TTC549 (cell line): ENCODE data around the gene IFNAR2.
"Not testable (repeated sequence)": the region's sequence is repeated elsewhere in the genome, so short reads cannot be mapped to it uniquely, and the experiment has no call there.

Experiments
- FAIRE-seq: peaks from 2 replicates; lab custom pipeline; 2012; peaks lifted over from hg19 to GRCh38; lab: Jason Lieb, UNC

Gene IFNAR2

DNA sequence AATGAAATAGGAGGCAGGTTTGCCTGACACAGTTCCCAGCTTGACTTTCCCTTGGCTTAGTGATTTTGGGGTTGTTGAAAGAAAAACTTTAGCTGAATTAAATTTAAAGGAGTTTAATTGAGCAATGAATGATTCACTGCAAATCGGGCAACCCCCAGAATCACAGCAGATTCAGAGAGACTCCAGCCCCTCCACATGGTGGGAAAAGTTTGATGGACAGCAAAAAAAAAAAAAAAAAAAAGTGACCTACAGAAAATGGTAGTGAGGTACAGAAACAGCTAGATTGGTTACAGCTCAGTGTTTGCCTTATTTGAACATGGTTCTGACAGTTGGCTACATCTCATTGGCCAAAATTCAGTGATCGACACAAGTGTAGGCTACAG, 12.6 kb upstream of the IFNAR2 start:
- FAIRE-seq = no peak

DNA sequence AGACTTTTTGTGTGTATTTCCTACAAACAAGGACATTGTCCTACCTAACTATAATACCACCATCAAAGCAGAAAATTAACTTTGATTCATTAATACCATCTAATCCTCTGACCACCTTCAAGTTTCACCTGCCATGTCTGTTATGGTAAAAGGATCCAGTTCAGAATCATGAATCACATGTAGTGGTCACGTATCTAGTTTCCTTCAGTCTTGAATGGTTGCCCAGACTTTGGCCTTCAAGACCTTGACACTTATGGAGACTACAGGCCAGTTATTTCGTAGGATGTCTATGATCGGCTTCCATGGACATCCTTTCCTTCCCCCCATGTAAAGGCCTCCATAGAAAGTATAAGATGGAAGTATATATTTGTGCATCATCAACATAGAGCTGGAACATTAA, 10.4 kb upstream of the IFNAR2 start:
- no peak for FAIRE-seq

DNA sequence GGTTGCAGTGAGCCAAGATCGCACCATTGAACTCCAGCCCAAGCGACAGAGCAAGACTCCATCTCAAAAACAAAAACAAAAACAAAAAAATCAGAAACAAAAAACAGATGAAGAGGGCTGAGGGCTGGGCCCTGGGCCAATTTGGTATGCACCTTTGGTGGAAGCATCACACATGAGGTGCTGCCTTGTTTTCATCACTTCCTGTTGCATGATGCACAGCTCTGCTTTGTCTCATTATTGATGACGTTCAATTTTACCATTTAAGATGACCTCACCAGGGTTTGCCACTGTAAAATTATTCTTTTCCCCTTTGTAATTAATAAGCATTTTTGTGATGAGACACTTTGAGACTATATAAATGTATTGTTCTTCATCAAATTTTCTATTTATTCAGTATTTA, 9.8 kb upstream of the IFNAR2 start:
- no peak for FAIRE-seq

DNA sequence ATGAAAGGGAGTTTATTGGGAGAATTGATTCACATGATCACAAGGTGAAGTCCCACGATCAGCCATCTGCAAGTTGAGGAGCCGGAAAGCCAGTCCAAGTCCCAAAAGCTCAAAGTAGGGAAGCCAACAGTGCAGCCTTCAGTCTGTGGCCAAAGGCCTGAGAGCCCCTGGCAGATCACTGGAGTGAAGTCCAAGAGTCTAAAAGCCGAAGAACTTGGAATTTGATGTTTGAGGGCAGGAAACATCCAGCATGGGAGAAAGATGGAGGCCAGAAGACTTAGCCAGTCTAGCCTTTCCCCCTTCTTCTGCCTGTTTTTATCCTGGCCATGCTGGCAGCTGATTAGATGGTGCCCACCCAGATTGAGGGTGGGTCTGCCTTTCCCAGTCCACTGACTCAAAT, 4.4 kb upstream of the IFNAR2 start:
- not testable (repeated sequence) for FAIRE-seq

DNA sequence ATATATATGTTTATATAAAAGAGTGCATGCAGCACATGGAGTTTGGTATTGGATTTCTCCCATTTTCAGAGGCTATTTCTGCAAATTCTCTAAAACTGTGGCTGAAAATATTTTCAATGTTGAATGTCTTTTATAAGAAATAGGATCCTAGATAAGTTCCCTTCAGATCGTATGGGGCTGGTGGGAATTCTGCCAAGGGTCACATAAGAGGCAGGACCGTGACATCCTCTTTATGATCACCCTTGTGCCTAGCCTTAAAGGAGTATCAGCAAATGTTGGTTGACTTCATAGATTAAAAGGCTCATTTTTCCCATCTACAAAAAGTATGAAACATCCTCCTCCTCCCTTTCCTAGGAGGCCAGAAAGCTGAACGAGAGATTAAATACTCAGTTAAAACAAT, 1.3 kb upstream of the IFNAR2 start:
- no peak for FAIRE-seq

DNA sequence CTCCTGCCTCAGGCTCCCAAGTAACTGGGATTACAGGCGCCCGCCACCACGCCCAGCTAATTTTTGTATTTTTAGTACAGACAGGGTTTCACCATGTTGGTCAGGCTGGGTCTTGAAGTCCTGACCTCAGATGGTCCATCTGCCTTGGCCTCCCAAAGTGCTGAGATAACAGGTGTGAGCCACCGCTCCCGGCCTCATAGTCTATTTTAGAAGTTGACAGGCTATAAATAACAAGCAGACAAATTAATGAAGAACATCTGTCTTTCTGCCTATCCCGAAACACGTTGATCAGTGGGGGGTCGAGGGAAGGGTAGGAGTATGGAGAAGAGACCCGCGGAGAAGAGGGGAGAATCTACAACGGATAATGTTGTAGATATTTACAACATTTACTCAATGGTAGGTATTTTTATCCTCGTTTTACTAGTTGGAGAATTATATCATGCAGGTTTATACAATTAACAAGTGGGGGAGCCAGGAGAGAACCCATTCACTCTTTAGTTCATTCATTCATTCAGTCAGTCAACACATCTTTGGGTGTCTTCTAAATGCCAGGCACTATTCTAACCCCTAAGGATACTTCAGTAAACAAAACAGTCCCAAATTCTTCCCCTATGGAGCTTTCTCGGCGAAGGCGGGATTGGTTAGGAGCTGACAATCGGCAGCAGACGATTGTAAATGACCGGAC, 497 bp upstream of the IFNAR2 start:
- no peak for FAIRE-seq

DNA sequence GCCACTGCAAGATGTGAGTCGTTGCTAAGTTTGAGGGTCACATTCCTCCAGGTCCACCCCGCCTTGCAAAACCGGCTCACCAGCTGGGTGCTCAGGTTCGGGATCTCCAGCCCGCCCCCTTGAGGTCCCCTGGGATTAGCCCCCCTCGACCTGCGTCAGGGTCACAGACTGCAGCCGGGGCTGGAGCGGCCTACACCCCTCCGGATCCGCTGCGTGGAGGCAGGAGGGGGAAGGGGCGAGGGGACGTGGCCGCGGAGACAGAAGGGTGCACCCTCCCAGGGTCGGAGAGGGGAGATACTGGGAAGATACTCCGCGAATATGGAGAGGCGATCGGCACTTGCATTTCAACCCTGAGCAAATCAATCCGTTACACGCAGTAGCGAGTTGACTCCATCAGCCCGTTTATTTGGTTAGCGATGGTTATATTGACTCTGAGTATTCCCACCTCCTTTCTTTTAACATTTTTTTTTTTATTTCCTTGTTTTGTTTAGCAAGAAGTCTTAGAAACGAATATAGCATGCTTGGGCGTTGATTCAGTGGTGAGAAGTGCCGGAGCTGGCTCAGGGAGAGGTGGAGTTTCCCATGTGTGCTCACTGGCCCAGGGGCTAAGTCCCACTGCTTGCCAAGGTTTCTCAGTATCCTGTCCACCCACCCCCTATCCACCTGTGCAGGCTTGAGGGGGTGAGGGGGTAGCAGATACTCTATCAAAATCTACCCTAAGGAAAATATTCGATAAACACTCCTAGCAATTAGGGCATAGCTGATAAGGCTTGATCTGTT, 997 bp downstream of the IFNAR2 start:
- no peak for FAIRE-seq

DNA sequence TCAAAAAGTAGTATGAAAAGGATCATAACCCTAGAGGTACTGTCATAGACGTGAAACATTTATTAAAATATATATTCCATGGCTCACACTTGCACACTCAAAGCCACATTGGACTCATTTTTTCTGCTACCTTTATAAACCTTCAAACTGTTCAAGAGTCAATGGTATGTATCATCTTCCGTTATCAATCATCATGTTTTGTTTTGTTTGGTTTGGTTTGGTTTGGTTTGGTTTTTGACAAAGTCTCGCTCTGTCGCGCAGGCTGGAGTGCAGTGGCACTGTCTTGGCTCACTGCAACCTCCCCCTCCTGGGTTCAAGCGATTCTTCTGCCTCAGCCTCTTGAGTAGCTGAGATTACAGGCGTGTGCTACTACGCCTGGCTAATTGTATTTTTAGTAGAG, 1.8 kb downstream of the IFNAR2 start:
- no peak for FAIRE-seq

DNA sequence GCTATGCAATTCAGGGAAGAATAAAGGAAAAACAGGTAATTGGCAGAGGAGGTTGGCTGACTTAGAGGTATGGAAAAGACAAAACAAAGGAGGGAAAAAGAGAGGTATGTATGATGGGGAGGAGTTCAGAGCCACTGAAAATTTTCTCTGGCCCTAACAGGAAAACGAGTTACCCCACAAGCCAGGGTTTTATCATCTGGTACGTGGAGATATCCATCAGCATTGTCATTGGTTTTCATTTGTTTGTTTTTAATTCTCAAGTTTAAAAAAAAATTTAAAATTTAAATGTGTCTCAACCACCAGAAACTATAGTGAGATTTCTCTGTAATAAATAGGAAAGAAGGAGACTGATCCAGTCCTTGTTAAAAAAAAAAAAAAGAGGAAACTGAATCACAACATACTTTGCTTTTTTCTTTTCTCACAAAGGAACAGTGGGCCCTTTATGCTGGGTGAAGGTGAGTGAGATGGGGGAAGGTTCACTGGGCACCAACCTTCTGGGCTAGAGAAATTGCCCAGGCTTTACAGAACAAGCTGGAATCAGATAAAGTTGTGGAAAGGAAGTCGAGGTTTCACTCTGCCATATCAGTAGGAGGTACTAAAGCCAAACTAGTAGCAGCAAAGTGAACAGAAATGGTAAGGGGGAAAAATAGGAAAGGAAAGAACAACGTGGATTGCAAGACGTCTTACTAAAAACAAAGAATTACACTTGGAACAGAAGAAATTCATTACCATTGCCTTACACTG, 2.7 kb downstream of the IFNAR2 start:
- FAIRE-seq = no peak

DNA sequence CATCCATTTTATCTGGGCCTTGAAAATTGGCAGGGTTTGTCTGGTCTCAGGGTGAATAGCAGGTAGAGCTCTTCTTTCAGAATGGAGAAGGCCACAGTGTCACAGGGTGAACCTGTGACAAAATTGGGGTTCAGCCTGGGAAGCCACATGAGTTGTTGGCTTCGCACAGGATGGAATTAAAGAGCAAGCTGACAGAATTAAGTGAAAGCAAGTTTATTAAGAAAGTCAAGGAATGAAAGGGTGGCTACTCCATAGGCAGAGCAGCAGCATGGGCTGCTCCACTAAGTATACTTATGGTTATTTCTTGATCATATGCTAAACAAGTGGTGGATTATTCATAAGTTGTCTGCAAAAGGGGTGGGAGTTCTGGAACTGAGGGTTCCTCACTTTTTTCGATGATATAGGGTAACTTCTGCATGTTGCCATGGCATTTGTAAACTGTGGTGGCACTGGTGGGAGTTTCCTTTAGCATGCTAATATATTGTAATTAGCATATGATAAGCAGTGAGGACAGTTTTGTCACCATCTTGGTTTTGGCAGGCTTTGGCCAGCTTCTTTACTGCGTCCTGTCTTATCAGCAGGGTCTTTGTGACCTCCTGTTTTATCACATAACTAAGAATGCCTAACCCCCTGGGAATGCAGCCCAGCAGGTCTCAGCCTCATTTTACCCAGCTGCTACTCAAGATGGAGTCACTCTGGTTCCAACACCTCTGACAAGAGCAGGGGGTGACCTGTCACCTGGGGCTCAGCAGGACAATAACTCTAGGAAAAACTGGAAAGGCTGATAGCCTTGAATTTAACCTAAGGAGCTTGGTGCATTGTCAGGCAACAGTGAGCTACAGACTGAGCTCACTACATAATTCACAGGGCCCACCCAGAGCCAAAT, 5.1 kb downstream of the IFNAR2 start:
- FAIRE-seq = no peak

DNA sequence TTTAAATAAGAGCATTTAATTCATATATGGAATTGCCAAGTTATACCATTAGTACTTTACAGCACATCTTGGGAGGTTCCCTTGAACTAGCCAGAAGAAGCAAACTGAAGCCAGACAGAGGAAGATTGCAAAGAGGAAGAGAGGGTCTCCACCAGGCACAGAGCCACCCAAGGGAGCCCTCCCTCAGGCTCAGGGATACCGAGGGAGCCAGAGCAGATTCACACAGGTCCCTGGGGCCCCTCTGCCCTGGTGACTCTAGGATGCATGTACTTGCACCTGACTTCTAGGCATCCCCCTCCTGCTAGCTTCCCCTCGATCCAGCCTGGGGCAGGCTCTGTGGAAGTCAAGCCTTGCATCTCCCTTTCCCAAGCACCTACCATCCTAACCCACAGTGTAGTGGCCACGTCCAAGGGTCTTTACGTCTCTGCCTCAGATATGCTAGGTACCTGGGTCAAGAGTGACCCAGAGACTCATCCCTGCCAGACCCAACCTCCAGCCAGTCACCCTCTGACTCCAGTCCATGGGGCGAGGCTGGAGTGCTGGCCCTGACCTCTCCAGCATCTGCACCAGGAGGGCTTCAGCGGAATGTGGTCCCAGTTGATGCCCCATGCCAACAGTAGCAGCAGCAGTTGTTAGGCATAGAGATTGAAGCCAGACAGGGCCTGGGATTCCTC, 6.4 kb downstream of the IFNAR2 start:
- no peak for FAIRE-seq

DNA sequence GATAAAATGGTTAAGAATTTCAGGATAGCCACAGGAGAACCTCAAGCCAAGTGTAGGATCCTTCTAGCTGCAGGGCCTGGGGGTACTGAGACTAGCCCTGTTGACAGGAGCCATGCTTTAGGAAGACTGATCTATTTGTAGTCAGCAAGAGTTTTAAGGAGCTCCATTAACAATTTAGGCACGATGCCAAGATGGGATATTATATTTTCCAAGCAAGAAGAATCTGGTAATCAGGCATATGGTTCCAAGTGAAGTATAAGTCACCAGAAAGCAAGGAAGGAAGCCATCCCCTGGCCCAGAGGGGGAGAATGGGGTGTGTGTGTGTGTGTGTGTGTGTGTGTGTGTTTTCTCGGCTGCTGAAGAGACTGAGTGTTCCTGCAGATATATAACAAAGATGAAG, 7.0 kb downstream of the IFNAR2 start:
- FAIRE-seq = no peak

DNA sequence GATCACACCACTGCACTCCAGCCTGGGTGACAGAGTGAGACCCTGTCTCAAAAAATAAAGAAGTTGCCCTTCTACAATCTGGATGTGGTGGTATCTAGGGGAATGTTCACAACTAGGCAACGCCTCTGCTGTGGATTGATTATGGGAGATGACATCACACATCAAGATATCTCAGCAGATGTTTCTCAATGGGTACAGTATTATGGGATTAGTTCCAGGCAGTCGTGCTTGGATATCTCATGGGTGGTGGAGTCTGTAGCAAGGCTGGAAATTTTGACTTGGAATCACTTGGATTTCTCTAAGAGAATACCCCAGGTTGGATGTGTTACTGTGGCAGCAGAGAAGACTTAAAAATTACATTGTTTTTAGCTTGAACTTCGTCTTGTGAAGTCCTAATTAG, 7.7 kb downstream of the IFNAR2 start:
- no peak for FAIRE-seq

DNA sequence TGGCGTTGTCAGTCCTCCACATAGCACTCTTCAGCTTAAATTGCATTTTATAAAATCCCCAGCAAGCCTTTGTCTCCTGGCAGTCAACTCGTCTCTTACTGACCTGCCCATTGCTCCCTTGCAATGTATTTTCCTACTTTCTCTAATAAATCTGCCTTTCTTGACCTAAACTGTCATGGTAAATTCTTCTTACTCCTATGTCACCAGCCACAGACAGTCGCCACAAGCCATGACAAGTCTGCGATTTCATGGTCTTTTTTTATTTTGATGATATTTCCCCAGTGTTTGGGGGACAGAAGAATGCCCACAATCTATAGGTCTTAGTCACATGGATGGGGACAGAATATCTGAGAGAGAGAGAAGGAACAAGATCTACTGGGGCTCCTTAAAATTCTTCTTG, 8.4 kb downstream of the IFNAR2 start:
- FAIRE-seq = no peak

DNA sequence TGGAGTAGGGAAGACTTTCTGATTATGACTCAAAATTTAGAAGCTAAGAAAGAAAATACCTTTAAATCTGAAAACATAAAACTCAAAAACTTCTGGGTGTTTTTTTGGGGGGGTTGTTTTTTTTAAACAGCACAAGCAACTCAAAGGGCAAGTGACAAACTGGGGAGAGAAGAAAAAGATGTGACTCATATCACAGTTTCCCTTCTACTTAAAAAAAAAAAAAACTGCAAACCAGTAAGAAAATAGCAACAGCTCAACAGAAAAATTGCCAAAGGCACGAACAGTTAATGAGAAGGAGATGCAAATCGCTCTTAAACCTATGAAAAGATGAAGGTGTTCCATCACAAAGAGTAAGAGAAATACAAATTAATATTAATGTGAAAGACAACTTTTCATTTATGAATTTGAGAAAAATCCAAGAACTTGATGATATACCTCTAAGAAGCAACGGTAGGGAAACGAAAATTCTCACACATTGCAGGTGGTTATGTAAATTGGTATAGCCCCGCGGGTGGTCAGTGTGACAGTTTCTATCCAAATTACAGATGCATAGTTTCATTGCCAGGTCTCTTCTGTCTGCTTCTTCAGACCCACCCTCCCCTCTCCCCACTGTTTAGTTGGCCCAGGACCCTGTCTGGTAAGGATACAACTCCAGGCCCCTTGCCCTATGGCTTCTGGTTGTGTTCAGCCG, 9.0 kb downstream of the IFNAR2 start:
- no peak for FAIRE-seq

DNA sequence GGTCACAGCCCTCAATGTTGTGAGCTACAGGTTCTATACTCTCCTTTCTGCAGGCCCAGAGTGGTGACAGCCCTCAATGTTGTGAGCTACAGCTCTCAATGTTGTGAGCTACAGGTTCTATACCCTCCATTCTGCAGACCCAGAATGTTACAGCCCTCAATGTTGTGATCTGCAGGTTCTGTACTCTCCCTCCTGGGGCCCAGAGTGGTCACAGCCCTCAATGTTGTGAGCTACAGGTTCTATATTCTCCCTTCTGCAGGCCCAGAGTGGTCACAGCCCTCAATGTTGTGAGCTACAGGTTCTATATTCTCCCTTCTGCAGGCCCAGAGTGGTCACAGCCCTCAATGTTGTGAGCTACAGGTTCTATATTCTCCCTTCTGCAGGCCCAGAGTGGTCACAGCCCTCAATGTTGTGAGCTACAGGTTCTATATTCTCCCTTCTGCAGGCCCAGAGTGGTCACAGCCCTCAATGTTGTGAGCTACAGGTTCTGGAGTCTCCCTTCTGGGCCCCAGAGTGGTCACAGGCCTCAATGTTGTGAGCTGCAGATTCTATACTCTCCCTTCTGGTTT, 9.9 kb downstream of the IFNAR2 start:
- not testable (repeated sequence) for FAIRE-seq

DNA sequence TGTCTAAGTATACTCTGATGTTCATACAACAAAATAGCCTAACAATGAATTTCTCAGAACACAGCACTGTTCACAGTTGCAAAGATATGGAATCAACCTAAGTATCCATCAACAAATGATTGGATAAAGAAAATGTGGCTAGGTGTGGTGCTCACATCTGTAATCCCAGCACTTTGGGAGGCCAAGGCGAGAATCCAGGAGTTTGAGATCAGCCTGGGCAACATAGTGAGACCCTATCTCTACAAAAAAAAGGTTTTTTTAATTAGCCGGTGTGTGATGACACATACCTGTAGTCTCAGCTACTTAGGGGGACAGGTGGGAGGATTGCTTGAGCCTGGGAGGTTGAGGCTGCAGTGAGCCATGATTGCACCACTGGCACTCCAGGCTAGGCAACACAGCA, 10.7 kb downstream of the IFNAR2 start:
- FAIRE-seq = no peak

DNA sequence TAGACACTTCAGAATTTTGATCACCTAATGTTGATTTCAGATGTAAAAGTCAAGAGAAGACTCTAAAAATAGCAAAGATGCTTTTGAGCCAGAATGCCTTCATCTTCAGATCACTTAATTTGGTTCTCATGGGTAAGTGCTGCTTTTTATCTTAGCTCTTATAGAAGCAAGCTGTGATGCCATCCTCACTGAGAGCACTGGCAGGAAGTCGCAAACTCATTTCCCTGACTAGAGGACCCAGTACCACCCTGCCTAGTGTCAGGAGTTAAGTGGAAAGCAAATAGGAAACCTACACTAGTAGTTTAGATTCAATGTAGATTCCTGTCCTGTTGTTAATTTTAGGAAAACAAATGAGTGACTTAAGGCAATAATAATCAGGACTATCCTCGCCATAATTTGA, 12.1 kb downstream of the IFNAR2 start:
- no peak for FAIRE-seq

DNA sequence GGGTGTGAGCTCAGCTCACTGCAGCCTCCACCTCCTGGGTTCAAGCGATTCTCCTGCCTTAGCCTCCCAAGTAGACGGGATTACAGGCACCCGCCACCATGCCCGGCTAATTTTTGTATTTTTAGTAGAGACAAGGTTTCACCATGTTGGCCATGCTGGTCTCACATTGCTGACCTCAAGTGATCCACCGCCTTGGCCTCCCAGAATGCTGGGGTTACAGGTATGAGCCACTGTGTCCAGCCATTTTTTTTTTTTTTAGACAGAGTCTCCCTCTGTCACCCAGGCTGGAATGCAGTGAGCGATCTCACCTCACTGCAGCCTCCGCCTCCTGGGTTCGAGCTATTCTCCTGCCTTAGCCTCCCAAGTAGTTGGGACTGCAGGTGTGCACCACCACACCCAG, 13.1 kb downstream of the IFNAR2 start:
- FAIRE-seq = not testable (repeated sequence)

DNA sequence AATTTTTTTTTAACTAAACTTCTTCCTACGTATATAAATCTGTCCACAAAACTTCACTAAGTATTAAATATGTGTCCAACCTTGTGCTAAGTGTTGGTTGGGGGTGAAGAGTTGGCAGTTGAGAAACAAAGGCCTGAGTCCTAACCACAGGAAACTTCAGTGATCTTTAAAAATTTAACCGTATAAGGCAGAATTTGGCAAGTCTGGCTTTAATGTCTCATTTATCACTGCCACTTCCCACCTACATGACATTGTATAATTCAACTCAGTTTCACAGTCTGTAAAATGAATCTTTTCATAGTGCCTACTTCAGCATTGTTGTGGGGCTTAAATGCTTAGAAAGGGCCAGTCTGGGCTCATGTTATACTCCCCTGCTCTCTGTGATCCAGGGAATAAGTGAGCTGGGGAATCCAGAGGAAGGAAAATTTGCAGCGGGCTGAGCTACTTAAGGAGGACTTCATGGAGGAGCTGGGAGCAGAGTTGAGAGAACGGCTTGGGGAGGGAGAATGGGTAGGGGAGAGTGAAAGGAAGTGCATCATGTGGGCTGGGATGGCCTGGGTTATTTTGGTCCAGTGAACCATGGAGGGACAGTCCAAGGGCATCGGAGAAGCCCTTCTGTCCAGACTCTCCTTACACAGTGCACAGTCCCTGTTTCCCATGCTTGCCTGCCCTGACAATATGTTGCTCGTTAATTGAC, 14.5 kb downstream of the IFNAR2 start:
- FAIRE-seq = no peak
